GM12872 (cell line): Measurements from ENCODE around the gene MIS18BP1.
A peak's percentile ranks its signal among the peaks of the same experiment; 100 is the strongest.

Experiments used
- TF ChIP-seq, protein P1 (sequence below): IDR thresholded peaks from 3 replicates; pipeline ENCODE4 v1.5.1; 2011; ENCODE audit warnings: low read depth, mild to moderate bottlenecking, low read length, moderate library complexity; ENCODE audit not compliant: insufficient read depth

The MIS18BP1 gene

DNA sequence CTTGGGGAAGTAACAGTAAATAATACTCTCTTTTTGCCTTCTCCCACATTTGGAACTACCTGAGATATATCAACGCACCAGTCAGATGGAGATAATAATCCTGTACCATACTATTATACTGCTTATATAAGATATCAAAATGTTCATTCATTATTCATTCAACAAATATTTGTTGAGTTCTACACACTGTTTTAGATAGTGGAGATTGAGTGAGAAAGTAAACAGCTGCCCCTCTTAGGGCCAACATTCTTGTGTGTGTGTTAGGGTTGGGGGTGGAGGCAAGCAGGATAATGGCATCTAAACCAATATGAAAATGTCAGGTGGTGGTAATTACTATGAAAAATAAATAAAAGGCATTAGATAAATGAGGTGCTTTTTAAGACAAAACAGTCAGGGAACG is 14.0 kb downstream of the MIS18BP1 start:
- TF ChIP-seq, protein P1, sequence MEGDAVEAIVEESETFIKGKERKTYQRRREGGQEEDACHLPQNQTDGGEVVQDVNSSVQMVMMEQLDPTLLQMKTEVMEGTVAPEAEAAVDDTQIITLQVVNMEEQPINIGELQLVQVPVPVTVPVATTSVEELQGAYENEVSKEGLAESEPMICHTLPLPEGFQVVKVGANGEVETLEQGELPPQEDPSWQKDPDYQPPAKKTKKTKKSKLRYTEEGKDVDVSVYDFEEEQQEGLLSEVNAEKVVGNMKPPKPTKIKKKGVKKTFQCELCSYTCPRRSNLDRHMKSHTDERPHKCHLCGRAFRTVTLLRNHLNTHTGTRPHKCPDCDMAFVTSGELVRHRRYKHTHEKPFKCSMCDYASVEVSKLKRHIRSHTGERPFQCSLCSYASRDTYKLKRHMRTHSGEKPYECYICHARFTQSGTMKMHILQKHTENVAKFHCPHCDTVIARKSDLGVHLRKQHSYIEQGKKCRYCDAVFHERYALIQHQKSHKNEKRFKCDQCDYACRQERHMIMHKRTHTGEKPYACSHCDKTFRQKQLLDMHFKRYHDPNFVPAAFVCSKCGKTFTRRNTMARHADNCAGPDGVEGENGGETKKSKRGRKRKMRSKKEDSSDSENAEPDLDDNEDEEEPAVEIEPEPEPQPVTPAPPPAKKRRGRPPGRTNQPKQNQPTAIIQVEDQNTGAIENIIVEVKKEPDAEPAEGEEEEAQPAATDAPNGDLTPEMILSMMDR = no peak

DNA sequence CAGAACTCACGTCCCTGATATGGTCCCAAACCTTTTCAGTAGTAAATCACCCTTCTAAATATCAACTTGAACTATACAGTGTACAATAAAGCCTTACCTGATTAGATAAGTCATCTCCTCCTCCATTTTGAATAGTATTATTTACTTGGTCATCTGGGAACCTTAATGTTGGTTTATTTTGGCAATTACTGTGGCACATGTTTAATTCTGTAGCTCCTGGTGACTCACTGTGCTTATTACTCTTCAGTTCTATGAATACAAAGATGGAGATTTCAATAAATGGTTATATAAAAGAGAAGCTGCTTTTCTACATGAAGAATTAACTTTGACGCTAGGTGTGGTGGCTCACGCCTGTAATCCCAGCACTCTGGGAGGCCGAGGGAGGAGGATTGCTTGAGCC is 25.4 kb downstream of the MIS18BP1 start:
- TF ChIP-seq, protein P1 = no peak

DNA sequence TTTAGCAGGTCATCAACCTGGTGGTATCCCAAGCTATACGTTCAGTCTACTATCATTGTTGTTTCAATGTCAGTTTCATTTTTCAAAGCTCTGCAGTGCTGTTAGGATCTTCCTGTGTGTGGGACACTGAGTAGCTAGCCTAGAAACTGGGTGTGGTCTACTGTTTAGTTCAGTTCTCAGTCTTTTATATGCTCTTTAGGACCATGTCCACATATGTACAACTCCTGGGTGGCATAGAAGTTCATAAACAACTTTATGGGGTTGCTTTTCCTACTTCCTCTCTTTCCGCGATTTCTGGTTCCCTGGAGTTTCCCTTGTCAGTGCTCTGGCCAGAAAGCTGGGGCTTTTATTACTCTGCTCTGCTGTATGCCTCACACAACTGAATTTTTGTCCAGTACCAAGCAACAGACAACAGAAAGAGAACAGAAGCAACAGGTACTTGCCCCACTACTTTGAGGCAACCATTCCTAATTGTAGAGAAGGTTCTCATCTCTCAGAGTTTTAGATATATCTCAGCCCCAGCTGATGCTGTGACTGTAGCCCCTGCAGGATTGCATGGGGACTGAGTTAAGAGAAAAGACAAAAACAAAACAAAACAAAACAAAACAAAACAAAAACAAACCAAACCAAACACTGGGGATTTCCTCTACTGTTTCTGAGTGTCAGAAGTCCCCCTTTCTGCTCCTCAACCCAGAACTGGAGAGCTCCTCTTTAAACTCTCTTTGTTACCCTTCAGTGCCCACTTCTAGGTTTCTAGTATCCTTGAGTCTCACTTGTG is 30.3 kb downstream of the MIS18BP1 start:
- TF ChIP-seq, protein P1 = no peak

DNA sequence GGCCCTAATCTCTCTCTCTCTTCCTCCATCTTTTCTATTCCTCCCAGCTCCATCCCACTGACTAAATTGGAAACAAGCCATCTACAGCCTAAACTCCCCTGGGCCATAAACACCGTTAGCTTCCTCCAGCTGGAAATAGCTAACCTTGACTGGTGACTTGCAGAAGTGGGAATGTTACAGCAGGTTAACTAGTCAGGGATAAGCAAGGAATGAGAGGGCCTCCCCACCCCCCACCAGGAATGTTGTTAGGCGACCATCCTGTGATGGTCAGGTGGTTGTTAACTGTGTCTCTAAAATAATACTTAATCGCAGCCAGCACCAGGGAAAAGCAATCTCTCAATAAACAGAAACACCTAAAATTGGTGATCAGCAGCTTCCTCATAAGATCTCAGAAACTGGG is 40.8 kb downstream of the MIS18BP1 start:
- TF ChIP-seq, protein P1 = no peak

DNA sequence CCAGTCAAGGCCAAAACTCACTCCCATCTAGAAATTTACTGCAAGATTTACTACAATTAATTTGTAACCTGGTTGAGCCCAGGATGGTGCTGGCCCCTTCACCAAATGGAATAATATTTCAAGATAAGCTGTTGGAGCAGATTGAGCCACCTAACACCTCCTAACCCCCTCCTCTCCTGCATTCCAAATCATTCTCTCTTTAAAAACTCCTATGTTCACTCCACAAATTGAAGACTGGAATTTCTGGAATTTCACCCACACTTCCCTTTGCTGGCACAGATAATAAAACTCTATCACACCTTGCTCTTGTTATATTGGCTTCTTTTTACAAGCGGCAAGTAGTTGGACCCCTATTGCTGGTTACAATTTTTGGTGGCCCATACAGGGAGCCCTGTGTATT is 41.7 kb downstream of the MIS18BP1 start:
- TF ChIP-seq, protein P1 = no peak

DNA sequence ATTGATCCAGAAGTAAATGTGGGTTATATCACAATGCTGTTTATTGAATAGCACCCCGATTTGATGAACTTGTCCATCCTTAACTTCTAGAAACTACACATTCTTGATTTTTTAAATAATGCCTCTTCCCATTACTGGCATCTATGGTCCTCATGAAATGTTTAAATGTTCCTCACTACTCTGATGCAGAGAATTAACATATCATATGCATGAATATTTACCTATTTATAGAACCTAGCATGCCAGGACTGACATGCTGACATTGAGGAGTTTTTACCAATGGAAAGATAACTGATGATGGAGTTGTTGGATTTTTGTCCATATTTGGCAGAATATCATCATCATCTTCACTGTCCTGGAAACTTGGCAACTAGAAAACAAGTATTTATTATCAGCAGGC is 42.8 kb downstream of the MIS18BP1 start:
- TF ChIP-seq, protein P1 = no peak

DNA sequence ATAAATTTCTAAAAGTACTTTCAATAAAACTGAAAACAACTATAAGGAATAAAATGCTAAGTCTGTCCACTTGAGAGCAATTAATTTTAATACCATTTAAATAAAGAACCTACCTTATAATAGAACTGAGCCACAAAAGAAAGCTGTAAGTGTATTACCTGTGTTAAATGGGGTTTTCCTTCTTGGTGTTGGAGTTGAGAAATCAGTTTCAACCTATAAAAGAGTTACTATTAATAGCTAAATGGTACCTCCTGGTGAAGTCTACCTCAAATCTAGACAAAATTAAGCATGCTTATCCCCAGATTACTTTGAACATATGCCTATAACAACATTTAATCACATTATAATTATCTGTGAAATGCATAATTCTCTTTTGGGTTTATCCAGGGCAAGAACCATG is 48.8 kb downstream of the MIS18BP1 start:
- TF ChIP-seq, protein P1 = no peak

DNA sequence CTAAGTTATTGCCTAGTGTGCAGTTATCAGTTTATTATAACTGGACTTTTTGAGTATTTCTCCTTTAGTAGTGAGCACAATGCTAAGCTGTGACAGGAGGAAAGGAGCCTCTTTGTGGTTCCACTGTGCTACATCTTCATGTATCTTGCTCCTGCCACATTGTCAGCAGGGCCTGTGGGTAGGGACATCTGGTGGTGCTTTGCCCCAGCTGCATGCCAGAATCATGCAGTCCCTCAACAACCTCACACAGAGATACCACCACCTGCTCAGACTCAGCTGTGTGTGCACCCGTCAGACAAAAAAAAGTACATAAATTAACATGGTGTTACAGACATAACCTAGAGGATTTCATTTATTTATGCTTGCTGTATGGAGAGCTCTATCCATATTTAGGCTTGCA is 51.1 kb downstream of the MIS18BP1 start:
- TF ChIP-seq, protein P1 = peak; percentile 32
